Myometrial cell (primary cell): ENCODE data around the gene BMERB1. TPM values are rescaled to one million over a fixed set of nuclear protein-coding genes. Genes with fewer than 3 reads are reported as not detected.

Source experiments
- total RNA-seq: library from RNA; depleted of rRNA; stranded (reverse); fragments of >200 nt; gene quantifications from 2 replicates; pipeline ENCODE4 v1.2.3, GENCODE V29; 2015

The BMERB1 gene
- total RNA-seq, result 46.1 and 55.1 TPM in 2 replicates

DNA sequence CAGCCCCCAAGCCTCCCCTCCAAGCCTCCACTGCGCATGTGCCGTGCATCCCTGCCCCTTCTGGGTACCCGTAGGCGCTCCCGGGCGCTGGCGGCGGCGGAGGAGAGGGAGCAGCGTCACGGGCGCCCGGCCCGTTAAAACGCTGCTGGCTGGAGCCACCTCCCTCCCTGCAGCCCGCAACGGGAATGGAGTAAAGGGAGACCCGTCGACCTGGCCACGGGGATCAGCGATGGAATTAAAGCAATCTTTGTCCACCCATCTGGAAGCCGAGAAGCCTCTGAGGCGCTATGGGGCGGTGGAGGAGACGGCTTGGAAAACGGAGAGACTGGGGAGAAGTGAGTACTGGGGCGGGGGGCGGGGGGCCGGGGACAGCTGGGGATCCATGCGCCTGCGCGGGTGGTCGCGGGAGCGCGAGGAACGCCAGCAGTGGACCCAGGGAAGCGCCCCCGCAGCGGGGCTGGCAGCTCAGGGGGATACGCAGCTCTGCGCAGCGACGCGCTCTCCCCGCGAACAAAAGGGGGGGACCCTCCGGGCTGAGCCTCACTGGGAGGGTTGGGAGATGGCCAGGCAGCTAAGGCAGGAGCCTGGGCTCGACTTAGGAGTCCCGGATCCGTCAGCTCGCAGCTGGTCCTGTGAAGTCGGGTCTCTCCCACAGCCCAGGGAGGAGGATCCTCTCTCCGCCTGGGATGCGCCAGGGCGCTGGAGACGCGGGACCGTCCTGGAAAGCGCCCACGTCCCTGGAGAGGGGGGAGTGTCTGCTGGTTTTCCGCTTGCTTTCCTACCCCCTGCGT, at the start of gene BMERB1:
TSS of gene BMERB1 (plus strand) at position 164 of the 791 bp plus-strand sequence. CDS start at position 230, 66 bp downstream.

DNA sequence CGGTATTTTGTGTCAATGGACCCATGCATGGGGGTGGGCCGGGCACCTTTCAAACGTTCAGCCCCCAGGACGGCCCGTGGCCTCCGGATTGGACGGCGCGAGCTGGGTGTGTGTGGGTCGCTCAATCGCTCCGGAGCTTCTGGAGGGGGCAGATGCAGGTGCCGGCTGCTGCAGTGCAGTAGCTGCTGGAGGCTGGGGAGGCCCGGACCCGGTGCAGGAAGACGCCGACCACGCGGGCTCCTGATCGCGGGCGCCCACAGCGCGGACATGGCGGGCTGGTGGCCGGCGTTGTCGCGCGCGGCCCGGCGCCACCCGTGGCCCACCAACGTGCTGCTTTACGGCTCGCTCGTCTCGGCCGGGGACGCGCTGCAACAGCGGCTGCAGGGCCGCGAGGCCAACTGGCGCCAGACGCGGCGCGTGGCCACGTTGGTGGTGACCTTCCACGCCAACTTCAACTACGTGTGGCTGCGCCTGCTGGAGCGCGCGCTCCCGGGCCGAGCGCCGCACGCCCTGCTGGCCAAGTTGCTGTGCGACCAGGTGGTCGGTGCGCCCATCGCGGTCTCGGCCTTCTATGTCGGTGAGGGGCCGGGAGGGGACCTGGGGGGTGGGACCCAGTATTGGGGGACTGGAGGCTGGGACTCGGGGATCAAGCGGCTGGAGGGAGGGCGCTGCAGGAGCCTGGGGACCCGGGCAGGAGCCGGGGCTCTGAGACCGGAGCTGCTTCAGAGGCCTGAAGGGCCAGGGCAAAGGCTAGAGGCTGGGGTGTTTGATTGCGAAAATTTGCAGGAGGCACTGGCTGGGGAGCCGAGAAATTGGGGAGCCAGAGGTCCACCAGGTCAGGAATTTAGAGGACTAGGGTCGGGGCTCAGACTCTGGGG, 38.5 kb upstream of the BMERB1 start, which contains the start of gene MPV17L:
TSS of gene MPV17L (plus strand) at position 124 of the 878 bp plus-strand sequence. CDS start at position 268, 144 bp downstream.

Other genes starting within 250 kb of the BMERB1 start
- 0.53 and 5.8 TPM in 2 replicates for gene NPIPA5, start 56.3 kb upstream of the BMERB1 start, total RNA-seq
- gene MPV17L, start 38.8 kb upstream of the BMERB1 start, total RNA-seq, result 2.5 TPM in 1 of 2 replicates, not detected in the other
- 8.4 and 10.3 TPM in 2 replicates for gene MARF1, start 208.6 kb downstream of the BMERB1 start, total RNA-seq
- 77.8 and 79.0 TPM in 2 replicates for gene NDE1, start 215.7 kb downstream of the BMERB1 start, total RNA-seq